Suprapubic skin (tissue), 4 donors: ENCODE results near the gene WASHC4. TPM values are rescaled to one million over a fixed set of nuclear protein-coding genes. Genes with fewer than 3 reads are reported as not detected.
A peak's percentile ranks its signal among the peaks of the same experiment; 100 is the strongest.

ENCODE experiments used
- DNase-seq, 2 donors: peaks; one replicate each; pipeline ENCODE4 v3.0.0-alpha.2; 2019; ENCODE audit warnings: low spot score in 2 of 2
- H3K27ac ChIP-seq: fragments of 200-600 bp; sonication (generic); one replicate; pipeline ENCODE4 v1.5.1; 2019
- H3K27me3 ChIP-seq: fragments of 200-600 bp; sonication (generic); one replicate; pipeline ENCODE4 v1.5.1; 2019
- H3K36me3 ChIP-seq: fragments of 200-600 bp; sonication (generic); one replicate; pipeline ENCODE4 v1.5.1; 2019
- H3K4me1 ChIP-seq: fragments of 200-600 bp; sonication (generic); one replicate; pipeline ENCODE4 v1.5.1; 2019
- H3K4me3 ChIP-seq: fragments of 200-600 bp; sonication (generic); one replicate; pipeline ENCODE4 v1.5.1; 2019; ENCODE audit warnings: mild to moderate bottlenecking
- H3K9me3 ChIP-seq: fragments of 200-600 bp; sonication (generic); one replicate; pipeline ENCODE4 v1.5.1; 2019
- EP300 ChIP-seq: sonication (generic); formaldehyde crosslinking; IDR thresholded peaks from one replicate; pipeline ENCODE4 v1.6.1; 2017; ENCODE audit warnings: antibody characterized with exemption
- POLR2A ChIP-seq, 2 donors: fragments of 450-650 bp; IDR thresholded peaks; one replicate each; pipeline ENCODE4 v1.6.1; 2017; ENCODE audit warnings: antibody characterized with exemption in 2 of 2, mild to moderate bottlenecking in 2 of 2, moderate library complexity in 2 of 2
- POLR2AphosphoS5 ChIP-seq, 3 donors: sonication (generic); formaldehyde crosslinking; IDR thresholded peaks; one replicate each; pipeline ENCODE4 v1.6.1; 2017; ENCODE audit warnings: antibody characterized with exemption in 3 of 3
- WGBS: methylation state at CpG from one replicate; pipeline ENCODE4 v1.1.5; 2018; 5-methylcytosine and 5-hydroxymethylcytosine counted together
- total RNA-seq, 4 donors: library from RNA; depleted of rRNA; stranded (reverse); fragments of >200 nt; gene quantifications; one replicate each; pipeline ENCODE4 v1.1.0, GENCODE V29; 2016
- TF ChIP-seq, protein P1 (sequence below), 2 donors: fragments of 200-600 bp in 1 of 2; fragments of 450-650 bp in 1 of 2; sonication (generic) in 1 of 2; IDR thresholded peaks; one replicate each; pipeline ENCODE4 v1.5.1; 2016 to 2019; ENCODE audit warnings: antibody characterized with exemption in 2 of 2, mild to moderate bottlenecking in 1 of 2, moderate library complexity in 1 of 2

WASHC4 gene
- total RNA-seq, 4 donors from 2014 or later: 24.9 to 66.5 (median 30.4) TPM

DNA sequence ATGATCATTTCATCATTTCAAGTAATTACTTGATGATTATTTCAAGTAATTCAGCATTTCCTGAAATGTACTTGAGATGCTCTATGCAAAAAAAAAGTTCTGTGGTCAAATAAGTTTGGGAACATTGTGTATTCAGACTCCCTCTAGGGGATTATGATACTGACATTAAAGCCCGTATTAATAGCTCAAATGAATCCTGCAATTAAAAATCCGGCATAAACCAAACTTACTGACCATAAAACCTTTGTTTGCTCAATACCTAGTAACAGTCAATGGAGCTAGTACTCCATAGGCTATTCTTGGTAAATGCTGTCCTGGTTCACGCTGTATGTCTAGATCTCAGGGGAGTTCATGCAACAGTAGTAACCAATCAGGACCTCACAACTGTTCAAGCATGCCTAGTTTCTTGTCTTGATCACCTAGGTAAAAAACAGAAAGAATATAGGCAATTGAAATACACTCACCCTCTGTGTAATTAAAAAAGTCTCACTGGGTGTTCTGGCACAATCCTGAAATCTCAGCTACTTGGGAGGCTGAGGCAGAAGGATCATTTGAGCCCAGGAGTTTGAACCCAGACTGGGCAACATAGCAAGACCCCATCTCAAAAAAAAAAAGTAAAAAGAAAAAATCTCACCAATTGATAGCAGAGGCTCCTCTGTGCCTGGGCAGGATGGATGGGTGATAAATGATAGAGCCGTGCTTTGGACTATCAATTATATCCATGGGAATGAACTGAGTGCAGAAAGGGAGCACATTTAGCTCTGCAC lies 37.4 kb upstream of the WASHC4 start:
- Histone ChIP-seq H3K27me3 (no peaks in the 10 kb centered on the region), H3K4me1 (no peaks in the 10 kb centered on the region), H3K36me3 (peaks cover 3% of the 10 kb centered on the region), H3K27ac (no peak overlapping the region), H3K4me3 (no peak overlapping the region), H3K9me3 (no peaks in the 10 kb centered on the region)
- TF ChIP-seq POLR2AphosphoS5 (IDR thresholded peaks at IDR 0.05) (no peak), POLR2A (IDR thresholded peaks at IDR 0.05) (no peak), EP300 (no peak)
- TF ChIP-seq, protein P1, sequence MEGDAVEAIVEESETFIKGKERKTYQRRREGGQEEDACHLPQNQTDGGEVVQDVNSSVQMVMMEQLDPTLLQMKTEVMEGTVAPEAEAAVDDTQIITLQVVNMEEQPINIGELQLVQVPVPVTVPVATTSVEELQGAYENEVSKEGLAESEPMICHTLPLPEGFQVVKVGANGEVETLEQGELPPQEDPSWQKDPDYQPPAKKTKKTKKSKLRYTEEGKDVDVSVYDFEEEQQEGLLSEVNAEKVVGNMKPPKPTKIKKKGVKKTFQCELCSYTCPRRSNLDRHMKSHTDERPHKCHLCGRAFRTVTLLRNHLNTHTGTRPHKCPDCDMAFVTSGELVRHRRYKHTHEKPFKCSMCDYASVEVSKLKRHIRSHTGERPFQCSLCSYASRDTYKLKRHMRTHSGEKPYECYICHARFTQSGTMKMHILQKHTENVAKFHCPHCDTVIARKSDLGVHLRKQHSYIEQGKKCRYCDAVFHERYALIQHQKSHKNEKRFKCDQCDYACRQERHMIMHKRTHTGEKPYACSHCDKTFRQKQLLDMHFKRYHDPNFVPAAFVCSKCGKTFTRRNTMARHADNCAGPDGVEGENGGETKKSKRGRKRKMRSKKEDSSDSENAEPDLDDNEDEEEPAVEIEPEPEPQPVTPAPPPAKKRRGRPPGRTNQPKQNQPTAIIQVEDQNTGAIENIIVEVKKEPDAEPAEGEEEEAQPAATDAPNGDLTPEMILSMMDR (IDR thresholded peaks at IDR 0.05): no peak
- 66% methylated on average over 4 of the region's 4 CpGs for WGBS
- no peak for DNase-seq

DNA sequence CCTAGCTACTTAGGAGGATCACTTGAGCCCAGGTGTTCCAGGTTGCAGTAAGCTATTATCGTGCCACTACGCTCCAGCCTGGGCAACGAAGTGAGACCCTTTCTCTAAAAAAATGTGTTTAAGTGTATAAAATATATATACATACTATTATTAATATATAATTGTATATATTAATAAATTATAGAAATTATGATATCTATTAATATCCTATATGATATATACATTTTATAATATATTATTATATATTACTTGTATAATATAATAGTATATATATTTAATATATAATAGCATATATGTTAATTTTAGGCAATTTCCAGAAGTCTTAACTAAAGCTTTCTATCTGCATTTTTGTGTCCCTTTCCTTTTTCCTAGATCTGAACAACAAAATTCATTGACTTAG lies 35.5 kb upstream of the WASHC4 start:
- WGBS: over 99% methylated on average over 3 of the region's 3 CpGs
- no peak overlapping the region for H3K27ac ChIP-seq

DNA sequence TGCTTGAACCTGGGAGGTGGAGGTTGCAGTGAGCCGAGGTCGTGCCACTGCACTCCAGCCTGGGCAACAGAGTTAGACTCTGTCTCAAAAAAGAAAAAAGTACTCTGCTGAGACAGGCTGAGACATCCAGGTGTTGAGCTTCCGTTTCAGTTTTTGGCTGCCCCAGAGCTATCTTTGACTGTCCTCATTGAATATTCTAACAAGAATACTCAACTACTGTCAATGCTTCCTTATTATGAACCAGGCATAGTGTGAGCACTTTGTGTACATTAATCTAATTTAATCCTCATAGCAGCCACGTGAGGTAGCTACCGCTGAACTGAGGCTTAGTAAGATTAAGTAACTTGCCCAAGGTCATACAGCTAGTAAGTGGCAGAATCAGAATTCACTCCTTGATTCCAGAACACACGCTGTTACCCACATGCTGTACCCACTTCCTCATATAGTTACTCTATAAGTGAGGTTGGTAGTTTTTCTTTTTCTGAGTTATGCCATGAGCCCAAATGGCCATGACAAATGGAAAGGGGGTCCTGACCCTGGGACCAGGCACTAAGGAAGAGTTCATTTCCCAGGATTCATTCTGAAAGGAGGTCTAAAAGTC lies 34.5 kb upstream of the WASHC4 start:
- 72% methylated on average over 6 of the region's 6 CpGs for WGBS
- H3K36me3 ChIP-seq: no peaks in the 10 kb centered on the region
- H3K4me1 ChIP-seq: peaks cover 3% of the 10 kb centered on the region
- no peaks in the 10 kb centered on the region for H3K9me3 ChIP-seq
- no peak overlapping the region for H3K27ac ChIP-seq
- no peak for TF ChIP-seq POLR2AphosphoS5 (IDR thresholded peaks at IDR 0.05)
- TF ChIP-seq, protein P1 (IDR thresholded peaks at IDR 0.05): no peak
- TF ChIP-seq EP300: no peak
- TF ChIP-seq POLR2A (IDR thresholded peaks at IDR 0.05): no peak
- H3K27me3 ChIP-seq: no peaks in the 10 kb centered on the region
- no peak for DNase-seq
- no peak overlapping the region for H3K4me3 ChIP-seq

More for the DNA sequence above, 35.5 kb upstream of the WASHC4 start:
- Histone ChIP-seq H3K4me1 (no peaks in the 10 kb centered on the region), H3K9me3 (no peaks in the 10 kb centered on the region), H3K27me3 (no peaks in the 10 kb centered on the region), H3K36me3 (no peaks in the 10 kb centered on the region), H3K4me3 (no peak overlapping the region)
- TF ChIP-seq EP300 (no peak), POLR2AphosphoS5 (IDR thresholded peaks at IDR 0.05) (no peak)
- no peak for DNase-seq

DNA sequence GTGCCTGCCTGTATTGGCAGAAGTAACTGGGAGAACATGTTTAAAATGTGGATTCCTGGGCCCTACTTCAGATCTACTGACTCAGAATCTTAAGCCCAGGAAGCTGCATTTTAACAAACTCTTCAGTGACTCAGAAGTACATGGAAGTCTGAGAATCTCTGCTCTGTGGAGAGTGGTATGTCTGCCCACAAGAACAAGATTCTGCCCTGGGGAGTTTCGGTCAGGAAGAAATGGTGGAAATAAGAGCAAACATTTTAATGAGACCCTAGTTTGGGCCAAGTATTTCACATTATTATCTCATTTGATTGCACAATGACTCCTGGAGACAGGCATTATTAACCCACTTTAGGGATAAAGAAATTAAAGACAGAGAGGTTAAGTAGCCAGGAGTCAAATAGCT lies 31.4 kb upstream of the WASHC4 start:
- H3K27me3 ChIP-seq: no peaks in the 10 kb centered on the region
- 71% methylated on average over 1 of the region's 1 CpG for WGBS

DNA sequence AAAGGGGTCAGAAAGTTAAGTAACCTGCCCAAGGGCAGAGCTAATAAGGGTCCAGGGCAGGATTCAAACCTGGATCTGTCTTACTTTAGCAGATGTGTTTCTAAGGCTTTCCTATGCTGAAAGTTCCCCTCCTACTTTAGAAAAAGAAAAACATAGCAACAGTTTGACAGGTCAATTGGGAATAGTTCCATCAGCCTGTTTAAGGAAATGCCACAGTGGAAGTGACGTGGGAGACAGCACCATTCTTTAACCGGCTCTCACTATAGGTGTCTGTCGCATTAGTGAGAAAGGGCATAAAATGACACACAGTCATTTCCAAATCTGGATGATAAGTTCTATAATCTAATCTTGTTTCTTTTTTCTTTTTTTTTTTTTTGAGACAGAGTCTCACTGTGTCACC lies 30.6 kb upstream of the WASHC4 start:
- Histone ChIP-seq H3K36me3 (no peaks in the 10 kb centered on the region), H3K27me3 (no peaks in the 10 kb centered on the region), H3K27ac (peak overlapping the region; percentile 23), H3K9me3 (no peaks in the 10 kb centered on the region), H3K4me3 (no peak overlapping the region), H3K4me1 (peaks cover 3% of the 10 kb centered on the region)
- 74% methylated on average over 3 of the region's 3 CpGs for WGBS
- TF ChIP-seq POLR2A (IDR thresholded peaks at IDR 0.05) (no peak), EP300 (no peak), POLR2AphosphoS5 (IDR thresholded peaks at IDR 0.05) (no peak)
- TF ChIP-seq, protein P1 (IDR thresholded peaks at IDR 0.05): no peak
- DNase-seq: no peak

More for the DNA sequence above, 31.4 kb upstream of the WASHC4 start:
- Histone ChIP-seq H3K9me3 (no peaks in the 10 kb centered on the region), H3K36me3 (no peaks in the 10 kb centered on the region), H3K4me1 (peaks cover 3% of the 10 kb centered on the region), H3K4me3 (no peak overlapping the region), H3K27ac (no peak overlapping the region)
- DNase-seq: no peak
- TF ChIP-seq EP300 (no peak), POLR2A (IDR thresholded peaks at IDR 0.05) (no peak), POLR2AphosphoS5 (IDR thresholded peaks at IDR 0.05) (no peak)
- TF ChIP-seq, protein P1 (IDR thresholded peaks at IDR 0.05): no peak
